PFSK-1 (cell line): ENCODE results near the gene LRGUK.

Source experiments
- FOXP2 ChIP-seq: optimal IDR thresholded peaks from 2 replicates; pipeline ENCODE3; 2011; ENCODE audit warnings: borderline replicate concordance, control low read depth, inconsistent platforms; ENCODE audit not compliant: insufficient read depth; ENCODE audit errors: extremely low read length, extremely low read depth
- POLR2AphosphoS5 ChIP-seq: IDR thresholded peaks from 2 replicates; pipeline ENCODE4 v1.6.1; 2012; ENCODE audit warnings: low read depth, mild to moderate bottlenecking, control low read depth, low read length, moderate library complexity
- SIN3A ChIP-seq: IDR thresholded peaks from 2 replicates; pipeline ENCODE4 v1.6.1; 2012; ENCODE audit warnings: mild to moderate bottlenecking, low read length, moderate library complexity, borderline replicate concordance; ENCODE audit not compliant: insufficient read depth
- TAF1 ChIP-seq: IDR thresholded peaks from 2 replicates; pipeline ENCODE4 v1.6.1; 2012; ENCODE audit warnings: low read length, control low read depth, borderline replicate concordance; ENCODE audit not compliant: insufficient read depth
- TF ChIP-seq, protein P1 (sequence below), 2 experiments: IDR thresholded peaks; 2 replicates each; pipeline versions ENCODE4 v1.6.1 to v1.8.0; 2011 to 2012; ENCODE audit warnings: low read depth in 2 of 2, low read length in 2 of 2, control low read depth in 1 of 2, inconsistent platforms in 1 of 2, mild to moderate bottlenecking in 1 of 2, moderate library complexity in 1 of 2; ENCODE audit not compliant: insufficient read depth in 1 of 2

DNA sequence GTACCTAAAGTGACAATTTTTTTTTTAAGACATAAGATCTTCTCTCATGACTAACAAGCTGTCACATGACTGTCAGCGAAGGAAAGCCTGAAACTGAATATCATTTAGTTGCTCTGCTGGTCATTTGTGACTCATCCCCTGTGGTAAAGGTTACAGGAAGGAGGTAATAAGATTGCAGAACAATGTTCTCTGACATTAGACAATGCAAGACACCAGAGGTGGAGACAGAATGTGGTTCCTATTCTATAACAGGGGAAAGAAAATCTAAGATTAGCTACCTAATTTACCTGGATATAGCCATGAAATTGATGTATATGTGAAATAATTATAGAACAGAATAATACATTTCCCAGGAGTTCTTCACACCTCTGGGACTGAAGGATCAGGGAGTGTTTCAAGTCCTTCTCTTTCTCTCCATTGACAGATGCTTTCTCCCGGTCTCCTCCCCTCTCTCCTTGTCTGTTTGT, 47.7 kb downstream of the LRGUK start:
- TF ChIP-seq SIN3A, result no peak
- TF ChIP-seq, protein P1, sequence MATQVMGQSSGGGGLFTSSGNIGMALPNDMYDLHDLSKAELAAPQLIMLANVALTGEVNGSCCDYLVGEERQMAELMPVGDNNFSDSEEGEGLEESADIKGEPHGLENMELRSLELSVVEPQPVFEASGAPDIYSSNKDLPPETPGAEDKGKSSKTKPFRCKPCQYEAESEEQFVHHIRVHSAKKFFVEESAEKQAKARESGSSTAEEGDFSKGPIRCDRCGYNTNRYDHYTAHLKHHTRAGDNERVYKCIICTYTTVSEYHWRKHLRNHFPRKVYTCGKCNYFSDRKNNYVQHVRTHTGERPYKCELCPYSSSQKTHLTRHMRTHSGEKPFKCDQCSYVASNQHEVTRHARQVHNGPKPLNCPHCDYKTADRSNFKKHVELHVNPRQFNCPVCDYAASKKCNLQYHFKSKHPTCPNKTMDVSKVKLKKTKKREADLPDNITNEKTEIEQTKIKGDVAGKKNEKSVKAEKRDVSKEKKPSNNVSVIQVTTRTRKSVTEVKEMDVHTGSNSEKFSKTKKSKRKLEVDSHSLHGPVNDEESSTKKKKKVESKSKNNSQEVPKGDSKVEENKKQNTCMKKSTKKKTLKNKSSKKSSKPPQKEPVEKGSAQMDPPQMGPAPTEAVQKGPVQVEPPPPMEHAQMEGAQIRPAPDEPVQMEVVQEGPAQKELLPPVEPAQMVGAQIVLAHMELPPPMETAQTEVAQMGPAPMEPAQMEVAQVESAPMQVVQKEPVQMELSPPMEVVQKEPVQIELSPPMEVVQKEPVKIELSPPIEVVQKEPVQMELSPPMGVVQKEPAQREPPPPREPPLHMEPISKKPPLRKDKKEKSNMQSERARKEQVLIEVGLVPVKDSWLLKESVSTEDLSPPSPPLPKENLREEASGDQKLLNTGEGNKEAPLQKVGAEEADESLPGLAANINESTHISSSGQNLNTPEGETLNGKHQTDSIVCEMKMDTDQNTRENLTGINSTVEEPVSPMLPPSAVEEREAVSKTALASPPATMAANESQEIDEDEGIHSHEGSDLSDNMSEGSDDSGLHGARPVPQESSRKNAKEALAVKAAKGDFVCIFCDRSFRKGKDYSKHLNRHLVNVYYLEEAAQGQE (IDR thresholded peaks at IDR 0.05; ENCODE audit: insufficient read depth in 1 of 2, low read depth in 2 of 2, low read length in 2 of 2), result no peak
- TF ChIP-seq TAF1, result no peak
- TF ChIP-seq POLR2AphosphoS5, result no peak
- no peak for TF ChIP-seq FOXP2
